GM12872 (cell line): Measurements from ENCODE around the gene MRPL55.

Experiments
- TF ChIP-seq, protein P1 (sequence below): IDR thresholded peaks from 3 replicates; pipeline ENCODE4 v1.5.1; 2011; ENCODE audit warnings: low read depth, mild to moderate bottlenecking, low read length, moderate library complexity; ENCODE audit not compliant: insufficient read depth

MRPL55 gene

DNA sequence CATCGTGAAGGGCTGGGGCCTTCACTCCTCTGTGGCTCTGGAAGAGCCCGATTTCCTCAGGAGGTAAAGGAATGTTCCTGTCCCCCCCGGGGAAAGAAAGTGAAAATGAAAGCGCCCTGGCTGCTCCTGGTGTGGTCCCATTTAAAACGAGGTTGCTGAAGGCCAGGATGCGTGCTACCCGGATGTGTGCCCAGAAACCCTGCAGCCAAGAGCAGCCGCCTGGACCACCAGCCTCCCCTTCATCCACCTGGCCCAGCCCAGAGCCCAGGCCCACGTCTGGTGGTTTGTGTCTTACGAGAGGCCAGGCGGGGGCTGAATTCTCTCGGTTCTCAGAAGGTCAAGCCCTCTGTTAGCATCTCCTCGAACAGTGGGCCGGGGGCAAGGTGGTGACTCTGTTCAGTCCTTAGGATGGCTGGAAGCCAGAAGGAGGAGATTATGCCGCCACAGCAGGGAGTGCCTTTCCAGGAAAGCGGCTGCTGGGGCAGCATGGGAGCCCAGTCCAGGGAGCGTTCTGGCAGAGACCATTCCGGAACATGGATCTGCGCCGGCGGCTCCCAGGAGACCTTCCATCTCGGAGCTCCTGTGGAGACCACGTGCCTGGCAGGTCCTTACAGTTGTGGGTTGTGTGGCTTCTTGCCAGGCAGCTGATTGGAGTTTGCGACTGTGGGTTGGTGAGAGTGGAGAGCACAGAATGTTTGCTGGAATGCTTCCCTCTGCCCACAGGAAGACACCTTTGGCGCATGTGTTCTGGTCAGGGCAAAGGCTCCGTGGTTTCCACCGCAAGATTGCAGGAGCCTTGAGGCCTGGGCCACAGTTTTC lies 32.3 kb upstream of the MRPL55 start:
- TF ChIP-seq, protein P1, sequence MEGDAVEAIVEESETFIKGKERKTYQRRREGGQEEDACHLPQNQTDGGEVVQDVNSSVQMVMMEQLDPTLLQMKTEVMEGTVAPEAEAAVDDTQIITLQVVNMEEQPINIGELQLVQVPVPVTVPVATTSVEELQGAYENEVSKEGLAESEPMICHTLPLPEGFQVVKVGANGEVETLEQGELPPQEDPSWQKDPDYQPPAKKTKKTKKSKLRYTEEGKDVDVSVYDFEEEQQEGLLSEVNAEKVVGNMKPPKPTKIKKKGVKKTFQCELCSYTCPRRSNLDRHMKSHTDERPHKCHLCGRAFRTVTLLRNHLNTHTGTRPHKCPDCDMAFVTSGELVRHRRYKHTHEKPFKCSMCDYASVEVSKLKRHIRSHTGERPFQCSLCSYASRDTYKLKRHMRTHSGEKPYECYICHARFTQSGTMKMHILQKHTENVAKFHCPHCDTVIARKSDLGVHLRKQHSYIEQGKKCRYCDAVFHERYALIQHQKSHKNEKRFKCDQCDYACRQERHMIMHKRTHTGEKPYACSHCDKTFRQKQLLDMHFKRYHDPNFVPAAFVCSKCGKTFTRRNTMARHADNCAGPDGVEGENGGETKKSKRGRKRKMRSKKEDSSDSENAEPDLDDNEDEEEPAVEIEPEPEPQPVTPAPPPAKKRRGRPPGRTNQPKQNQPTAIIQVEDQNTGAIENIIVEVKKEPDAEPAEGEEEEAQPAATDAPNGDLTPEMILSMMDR = no peak

DNA sequence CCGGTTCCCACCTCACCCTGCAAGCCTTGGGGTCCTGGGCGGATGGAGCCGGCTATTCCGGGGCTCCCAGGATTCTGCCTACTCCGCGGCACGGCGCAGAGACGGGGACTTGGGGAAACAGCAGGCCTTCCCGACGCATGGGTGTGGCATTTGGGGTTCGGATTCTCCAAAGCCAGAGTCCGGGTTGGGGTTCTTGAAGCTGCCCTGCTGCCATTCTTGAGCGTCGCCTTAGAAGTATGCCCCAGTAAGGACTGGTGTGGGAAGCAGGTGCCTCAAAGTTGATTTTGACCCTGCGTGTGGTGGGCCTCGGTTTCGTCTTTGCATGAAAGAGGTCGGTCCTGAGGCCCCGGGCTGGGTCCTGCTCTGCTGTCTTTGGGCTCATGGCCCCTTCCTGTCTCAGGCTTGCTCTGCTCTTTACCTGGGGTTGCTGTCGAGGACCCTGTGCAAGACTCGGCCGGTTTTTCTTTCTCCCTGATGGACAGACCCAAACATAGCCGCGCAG lies 31.7 kb upstream of the MRPL55 start:
- TF ChIP-seq, protein P1 = no peak

DNA sequence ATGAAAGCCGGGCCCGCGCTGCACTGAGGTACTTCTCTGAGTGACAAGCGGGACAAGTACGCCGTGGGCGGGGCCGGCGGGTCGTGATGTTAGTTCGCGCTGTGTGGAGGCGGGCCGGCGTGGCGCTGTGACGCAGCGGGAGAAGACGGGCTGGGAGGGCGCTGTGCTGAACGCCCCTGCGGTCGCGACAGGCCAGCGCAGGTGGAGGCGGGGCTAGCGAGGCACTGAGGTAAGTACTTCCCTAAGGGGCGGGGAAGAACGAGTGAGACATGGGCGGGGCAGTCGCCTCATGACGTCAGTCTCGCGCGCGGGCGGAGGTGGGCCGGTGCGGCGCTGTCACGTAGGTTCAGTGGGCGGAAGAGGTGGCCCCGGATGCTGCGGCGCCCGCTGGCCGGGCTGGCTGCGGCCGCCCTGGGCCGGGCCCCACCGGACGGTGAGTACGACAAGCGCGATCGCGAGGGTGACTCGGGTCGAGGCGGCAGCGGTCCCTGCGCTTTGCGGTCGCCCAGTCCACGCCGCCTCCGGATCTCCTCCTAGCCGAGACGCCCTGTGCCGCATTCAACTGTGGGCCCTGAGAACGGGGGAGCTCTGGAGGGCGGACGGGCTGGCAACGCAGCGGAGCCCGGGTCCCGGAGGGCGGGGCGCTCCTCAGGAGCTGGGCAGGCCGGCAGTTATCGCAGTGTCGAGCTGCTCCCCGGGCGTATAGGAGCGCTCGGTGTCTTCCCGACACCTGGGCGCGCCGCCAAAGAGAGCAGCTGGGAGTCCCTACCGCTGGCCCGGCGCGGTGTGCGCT lies 31.0 kb upstream of the MRPL55 start, which contains the start of gene GUK1:
Gene GUK1 (plus strand): TSS at position 349 of the 793 bp plus-strand sequence. CDS start 24 bp downstream, at position 373.
- TF ChIP-seq, protein P1 = no peak

DNA sequence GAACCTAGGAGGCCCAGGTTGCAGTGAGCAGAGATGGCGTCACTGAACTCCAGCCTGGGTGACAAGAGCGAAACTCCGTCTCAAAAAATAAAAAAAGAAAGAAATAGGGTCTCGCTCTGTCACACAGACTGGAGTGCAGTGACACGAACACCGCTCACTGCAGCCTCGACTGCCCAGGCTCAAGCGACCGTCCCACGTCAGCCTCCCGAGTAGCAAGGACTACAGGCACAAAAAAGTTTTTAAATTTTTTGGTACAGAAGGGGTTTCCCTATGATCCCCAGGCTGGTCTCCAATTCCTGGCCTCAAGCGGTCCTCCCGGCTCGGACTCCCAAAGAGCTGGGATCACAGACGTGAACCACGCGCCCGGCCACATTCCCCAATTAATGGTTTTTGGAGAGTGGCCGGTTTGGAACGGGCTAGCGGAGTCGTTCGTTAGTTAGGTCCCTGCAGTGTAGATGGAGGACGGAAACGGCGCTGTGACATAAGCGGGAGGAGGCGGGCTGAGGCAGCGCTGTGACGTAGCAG lies 30.4 kb upstream of the MRPL55 start:
- TF ChIP-seq, protein P1 = no peak

DNA sequence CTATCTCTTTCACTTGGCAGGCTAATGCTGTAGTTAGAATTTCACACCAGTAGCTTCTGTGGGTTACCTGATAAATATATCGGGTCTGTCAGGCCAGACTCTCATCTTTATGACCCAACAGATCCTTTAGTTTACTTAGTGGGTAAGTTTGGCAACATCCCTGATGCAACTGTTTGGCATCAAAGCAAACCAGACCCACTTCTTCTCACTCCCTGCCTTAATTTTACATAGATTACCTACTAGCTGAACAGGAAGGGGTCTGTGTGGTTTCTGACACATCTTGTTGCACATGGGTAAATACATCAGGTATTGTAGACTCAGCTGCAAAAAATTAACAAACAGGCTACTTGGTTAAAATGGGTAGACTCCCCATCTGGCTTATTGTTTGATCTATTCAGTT lies 27.8 kb upstream of the MRPL55 start:
- TF ChIP-seq, protein P1 = no peak

DNA sequence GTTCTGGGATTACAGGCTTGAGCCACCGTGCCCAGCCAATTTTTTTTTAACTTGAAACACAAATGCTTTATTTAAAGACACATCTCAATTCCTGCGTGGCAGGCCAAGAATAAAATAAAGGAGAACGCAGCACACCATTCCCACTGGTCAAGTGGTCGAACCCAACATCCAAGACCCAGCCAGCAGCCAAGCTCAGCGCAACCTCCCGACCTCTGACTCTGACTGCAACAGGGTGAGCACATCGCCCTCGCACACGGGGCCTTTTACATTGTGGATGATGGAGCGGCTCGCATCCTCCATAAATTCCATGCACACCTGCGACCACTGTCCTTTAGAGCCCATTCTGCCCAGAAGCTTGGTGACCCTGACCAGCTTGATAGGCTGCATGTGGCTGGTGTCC lies 25.5 kb upstream of the MRPL55 start:
- TF ChIP-seq, protein P1 = no peak

DNA sequence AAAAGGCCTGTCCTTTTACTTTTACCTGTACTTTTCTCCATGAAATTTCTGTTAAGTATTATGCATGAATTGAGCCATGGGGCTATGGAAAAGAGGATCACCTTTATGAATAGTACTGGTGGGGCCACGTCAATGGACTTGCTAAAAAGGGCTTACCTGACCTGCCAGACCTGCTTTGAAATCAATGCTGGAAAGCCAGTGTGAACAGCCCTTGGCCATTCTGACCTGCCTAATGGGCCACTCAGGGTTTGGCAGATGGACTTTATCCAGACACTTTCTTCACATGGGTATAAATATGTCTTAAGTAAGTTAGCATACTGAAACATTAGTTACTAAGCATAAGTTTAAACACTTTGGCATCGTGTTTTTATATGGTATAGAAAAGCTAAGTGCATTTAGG lies 22.7 kb upstream of the MRPL55 start:
- TF ChIP-seq, protein P1 = no peak
